PFSK-1 (cell line): Measurements from ENCODE around the gene FBXO21. TPM values are rescaled to one million over a fixed set of nuclear protein-coding genes. Genes with fewer than 3 reads are reported as not detected.
A peak's percentile ranks its signal among the peaks of the same experiment; 100 is the strongest.

ENCODE experiments used
- FOXP2 ChIP-seq: optimal IDR thresholded peaks from 2 replicates; pipeline ENCODE3; 2011; ENCODE audit warnings: borderline replicate concordance, control low read depth, inconsistent platforms; ENCODE audit not compliant: insufficient read depth; ENCODE audit errors: extremely low read length, extremely low read depth
- POLR2AphosphoS5 ChIP-seq: IDR thresholded peaks from 2 replicates; pipeline ENCODE4 v1.6.1; 2012; ENCODE audit warnings: low read depth, mild to moderate bottlenecking, control low read depth, low read length, moderate library complexity
- SIN3A ChIP-seq: IDR thresholded peaks from 2 replicates; pipeline ENCODE4 v1.6.1; 2012; ENCODE audit warnings: mild to moderate bottlenecking, low read length, moderate library complexity, borderline replicate concordance; ENCODE audit not compliant: insufficient read depth
- TAF1 ChIP-seq: IDR thresholded peaks from 2 replicates; pipeline ENCODE4 v1.6.1; 2012; ENCODE audit warnings: low read length, control low read depth, borderline replicate concordance; ENCODE audit not compliant: insufficient read depth
- polyA plus RNA-seq: library from polyadenylated mRNA; unstranded; fragments of >200 nt; gene quantifications from one replicate; pipeline ENCODE4 v1.2.1, GENCODE V29; 2012; ENCODE audit warnings: low read depth, missing spikeins; ENCODE audit not compliant: insufficient read length
- TF ChIP-seq, protein P1 (sequence below), 2 experiments: IDR thresholded peaks; 2 replicates each; pipeline versions ENCODE4 v1.6.1 to v1.8.0; 2011 to 2012; ENCODE audit warnings: low read depth in 2 of 2, low read length in 2 of 2, control low read depth in 1 of 2, inconsistent platforms in 1 of 2, mild to moderate bottlenecking in 1 of 2, moderate library complexity in 1 of 2; ENCODE audit not compliant: insufficient read depth in 1 of 2

FBXO21 gene
- 30.6 TPM for polyA plus RNA-seq

GRCh38 chr12:117190210-117190781 lies at the start of gene FBXO21:
Gene FBXO21 (minus strand): TSS chr12:117190470. CDS start chr12:117190456, 14 bp downstream.
- TF ChIP-seq POLR2AphosphoS5 = peak; percentile 82
- peak; percentile 89 for TF ChIP-seq FOXP2
- TF ChIP-seq, protein P1, sequence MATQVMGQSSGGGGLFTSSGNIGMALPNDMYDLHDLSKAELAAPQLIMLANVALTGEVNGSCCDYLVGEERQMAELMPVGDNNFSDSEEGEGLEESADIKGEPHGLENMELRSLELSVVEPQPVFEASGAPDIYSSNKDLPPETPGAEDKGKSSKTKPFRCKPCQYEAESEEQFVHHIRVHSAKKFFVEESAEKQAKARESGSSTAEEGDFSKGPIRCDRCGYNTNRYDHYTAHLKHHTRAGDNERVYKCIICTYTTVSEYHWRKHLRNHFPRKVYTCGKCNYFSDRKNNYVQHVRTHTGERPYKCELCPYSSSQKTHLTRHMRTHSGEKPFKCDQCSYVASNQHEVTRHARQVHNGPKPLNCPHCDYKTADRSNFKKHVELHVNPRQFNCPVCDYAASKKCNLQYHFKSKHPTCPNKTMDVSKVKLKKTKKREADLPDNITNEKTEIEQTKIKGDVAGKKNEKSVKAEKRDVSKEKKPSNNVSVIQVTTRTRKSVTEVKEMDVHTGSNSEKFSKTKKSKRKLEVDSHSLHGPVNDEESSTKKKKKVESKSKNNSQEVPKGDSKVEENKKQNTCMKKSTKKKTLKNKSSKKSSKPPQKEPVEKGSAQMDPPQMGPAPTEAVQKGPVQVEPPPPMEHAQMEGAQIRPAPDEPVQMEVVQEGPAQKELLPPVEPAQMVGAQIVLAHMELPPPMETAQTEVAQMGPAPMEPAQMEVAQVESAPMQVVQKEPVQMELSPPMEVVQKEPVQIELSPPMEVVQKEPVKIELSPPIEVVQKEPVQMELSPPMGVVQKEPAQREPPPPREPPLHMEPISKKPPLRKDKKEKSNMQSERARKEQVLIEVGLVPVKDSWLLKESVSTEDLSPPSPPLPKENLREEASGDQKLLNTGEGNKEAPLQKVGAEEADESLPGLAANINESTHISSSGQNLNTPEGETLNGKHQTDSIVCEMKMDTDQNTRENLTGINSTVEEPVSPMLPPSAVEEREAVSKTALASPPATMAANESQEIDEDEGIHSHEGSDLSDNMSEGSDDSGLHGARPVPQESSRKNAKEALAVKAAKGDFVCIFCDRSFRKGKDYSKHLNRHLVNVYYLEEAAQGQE (IDR thresholded peaks at IDR 0.05; ENCODE audit: insufficient read depth in 1 of 2, low read depth in 2 of 2, low read length in 2 of 2) = 0 out of 4 replicates have a peak, but pooled peaks have one; percentile 16 to 40
- TF ChIP-seq TAF1 = peak; percentile 94
- no peak; the same call in 1 of the 2 replicates for TF ChIP-seq SIN3A

- TF ChIP-seq FOXP2 = no peak
- no peak for TF ChIP-seq TAF1
- TF ChIP-seq, protein P1 (IDR thresholded peaks at IDR 0.05; ENCODE audit: insufficient read depth in 1 of 2, low read depth in 2 of 2, low read length in 2 of 2) = no peak
- no peak for TF ChIP-seq POLR2AphosphoS5
- no peak for TF ChIP-seq SIN3A
Observed at GRCh38 chr12:117236456-117237001, 46.3 kb upstream of the FBXO21 start.

DNA sequence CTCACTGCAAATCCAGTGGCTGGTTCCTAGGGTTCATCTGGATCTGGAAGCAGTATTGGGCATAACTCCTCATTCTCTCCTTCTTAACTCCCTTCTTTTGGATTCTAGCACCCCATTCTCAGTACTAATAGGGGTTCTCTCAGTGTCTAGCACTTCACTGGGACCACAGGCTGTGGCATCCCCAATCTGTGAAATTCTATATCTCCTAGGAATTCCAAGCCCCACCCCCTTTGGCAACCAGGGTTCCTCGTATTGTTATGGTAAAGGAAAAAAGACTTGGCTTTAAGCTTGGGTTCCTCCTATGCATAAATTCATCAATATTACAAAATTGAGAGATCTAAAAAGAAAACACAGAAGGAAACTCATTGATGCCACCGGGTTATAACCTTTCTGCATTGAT lies 45.0 kb upstream of the FBXO21 start:
- TF ChIP-seq, protein P1 (IDR thresholded peaks at IDR 0.05; ENCODE audit: insufficient read depth in 1 of 2, low read depth in 2 of 2, low read length in 2 of 2) = no peak
- TF ChIP-seq FOXP2 (no peak), SIN3A (no peak), TAF1 (no peak), POLR2AphosphoS5 (no peak)

DNA sequence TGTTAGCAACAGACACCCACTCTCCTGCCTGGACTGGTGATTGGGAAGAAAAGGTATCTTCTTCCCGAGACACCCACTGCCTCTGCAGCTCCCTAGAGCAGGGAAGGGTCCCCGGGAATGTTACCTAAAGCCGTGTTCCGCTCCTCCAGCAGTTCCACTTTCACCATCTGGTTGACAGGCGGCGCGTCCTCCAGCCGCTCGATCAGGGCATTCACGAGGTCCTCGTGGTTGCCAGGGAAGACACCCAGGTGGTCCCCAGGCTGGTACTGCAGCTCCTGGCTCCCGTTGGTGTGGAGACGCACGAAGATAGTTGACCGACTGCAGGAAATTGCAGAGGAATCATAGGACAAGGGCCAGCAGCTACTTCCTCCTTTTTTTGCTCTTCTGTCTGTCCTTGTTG lies 44.2 kb upstream of the FBXO21 start:
- no peak for TF ChIP-seq TAF1
- TF ChIP-seq, protein P1 (IDR thresholded peaks at IDR 0.05; ENCODE audit: insufficient read depth in 1 of 2, low read depth in 2 of 2, low read length in 2 of 2) = no peak
- TF ChIP-seq SIN3A = no peak
- no peak for TF ChIP-seq FOXP2
- no peak for TF ChIP-seq POLR2AphosphoS5

GRCh38 chr12:117231750-117232149 lies 41.5 kb upstream of the FBXO21 start:
- TF ChIP-seq, protein P1 (IDR thresholded peaks at IDR 0.05; ENCODE audit: insufficient read depth in 1 of 2, low read depth in 2 of 2, low read length in 2 of 2) = no peak
- TF ChIP-seq FOXP2 (no peak), POLR2AphosphoS5 (no peak), TAF1 (no peak), SIN3A (no peak)
